ENCODE results near the gene LGR6.
"Not testable (repeated sequence)": the region's sequence is repeated elsewhere in the genome, so short reads cannot be mapped to it uniquely, and the experiment has no call there.

LGR6 gene

DNA sequence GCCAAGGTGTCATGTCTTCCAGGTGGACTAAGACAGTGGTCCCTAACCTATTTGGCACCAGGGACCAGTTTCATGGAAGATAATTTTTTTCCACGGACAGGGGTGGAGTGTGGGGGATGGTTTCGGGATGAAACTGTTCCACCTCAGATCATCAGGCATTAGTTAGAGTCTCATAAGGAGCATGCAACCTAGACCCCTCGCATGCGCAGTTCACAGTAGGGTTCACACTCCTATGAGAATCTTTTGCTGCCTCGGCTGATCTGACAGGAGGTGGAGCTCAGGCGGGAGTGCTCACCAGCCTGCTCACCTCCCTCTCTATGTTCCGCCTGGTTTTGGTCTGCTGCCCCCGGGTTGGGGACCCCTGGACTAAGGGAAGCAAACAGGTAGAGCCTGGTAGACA lies 30.9 kb downstream of the LGR6 start:
- DNase-seq: no peak

DNA sequence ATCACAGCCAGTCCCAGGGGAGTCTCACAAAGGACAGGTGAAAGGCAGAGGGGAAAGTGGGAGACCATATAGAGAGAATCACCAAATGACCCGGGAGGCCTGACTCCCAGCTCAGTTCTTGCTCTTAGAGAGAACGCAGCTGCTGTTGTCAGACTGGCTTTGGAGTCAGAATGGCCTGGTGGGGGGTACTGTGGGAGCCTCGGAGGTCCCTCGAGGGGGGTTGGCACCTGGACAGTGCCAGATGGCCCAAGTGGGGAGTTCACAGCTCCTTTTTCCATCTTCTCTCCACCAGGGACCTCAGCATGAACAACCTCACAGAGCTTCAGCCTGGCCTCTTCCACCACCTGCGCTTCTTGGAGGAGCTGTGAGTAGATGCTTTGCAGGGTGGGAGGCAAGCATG lies 31.5 kb downstream of the LGR6 start:
- no peak for DNase-seq

DNA sequence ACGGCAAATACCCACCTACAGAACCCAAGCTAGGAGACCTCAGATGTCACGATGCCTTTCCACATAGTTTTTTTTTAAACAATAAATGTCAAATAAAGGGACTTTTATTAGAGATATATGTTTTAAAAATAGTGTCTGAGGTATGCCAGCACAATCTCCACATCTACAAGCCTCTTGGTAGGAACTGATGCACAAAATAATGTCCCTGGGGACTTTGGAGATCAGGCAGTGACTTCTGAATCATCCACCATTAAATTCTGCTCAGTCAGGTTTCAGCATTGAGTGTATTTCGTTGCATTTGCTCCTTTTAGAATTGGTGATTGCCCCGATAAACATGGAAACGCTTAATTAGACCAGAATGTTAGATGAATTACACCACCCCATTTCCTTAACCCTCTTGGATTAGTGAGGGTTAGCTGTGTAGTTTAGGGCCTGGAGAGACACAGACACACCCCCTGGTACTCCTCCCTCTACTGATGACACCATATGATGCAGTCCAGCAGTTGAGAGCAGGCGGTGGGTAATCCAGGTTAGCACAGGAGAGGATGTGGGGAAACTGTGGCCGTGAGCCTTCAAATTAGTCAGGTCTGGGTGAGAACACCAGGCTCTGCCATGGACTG lies 33.6 kb downstream of the LGR6 start:
- no peak for DNase-seq

DNA sequence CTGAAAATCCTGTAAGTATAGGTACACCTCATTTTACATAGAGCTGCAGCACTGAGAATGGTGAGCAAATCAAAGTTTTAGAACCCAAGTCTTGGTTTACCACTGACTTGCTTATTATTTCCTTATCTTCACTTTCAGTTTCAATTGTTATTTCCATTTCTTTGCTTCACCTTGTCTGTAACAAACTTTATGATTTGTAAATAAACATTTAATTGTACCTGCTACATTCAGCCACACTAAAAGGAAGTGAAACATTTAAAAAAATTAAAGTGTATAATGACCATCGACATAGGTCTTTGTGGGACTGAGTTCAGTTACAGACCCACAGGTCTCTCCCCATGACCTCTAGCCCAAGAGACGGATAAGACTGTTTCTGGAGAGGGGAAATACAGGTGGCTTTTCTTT lies 34.4 kb downstream of the LGR6 start:
- DNase-seq: no peak

DNA sequence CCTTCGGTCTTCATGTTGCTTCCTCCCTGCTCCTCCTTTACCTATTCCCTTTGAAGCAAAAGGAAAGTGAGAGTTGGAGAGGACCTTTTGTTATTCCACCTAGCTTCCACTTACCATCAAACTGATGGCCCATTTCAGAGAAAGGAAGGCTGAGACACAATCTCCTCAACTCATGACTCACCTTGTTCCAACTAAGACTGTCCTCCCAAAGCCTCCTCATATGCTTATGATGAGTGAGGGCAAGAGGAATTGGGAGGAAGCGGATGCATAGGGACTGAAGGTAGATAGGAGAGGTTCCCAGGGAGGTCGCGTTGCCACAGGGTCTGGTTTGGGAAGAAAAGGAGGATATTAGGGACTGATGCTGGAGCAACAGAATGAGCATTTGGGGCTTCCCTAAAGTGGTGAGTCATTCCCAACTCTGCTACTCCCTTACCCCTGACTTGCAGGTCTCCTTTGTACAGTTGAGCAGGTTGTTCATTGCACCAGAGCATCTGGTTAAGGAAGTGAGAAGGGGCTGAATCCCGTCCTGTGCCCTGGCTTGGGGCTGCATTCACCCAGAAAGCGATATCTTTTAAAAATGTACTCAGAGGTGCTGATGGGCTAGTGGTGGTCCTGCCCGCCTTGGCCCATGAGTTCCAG lies 35.0 kb downstream of the LGR6 start:
- DNase-seq: no peak

DNA sequence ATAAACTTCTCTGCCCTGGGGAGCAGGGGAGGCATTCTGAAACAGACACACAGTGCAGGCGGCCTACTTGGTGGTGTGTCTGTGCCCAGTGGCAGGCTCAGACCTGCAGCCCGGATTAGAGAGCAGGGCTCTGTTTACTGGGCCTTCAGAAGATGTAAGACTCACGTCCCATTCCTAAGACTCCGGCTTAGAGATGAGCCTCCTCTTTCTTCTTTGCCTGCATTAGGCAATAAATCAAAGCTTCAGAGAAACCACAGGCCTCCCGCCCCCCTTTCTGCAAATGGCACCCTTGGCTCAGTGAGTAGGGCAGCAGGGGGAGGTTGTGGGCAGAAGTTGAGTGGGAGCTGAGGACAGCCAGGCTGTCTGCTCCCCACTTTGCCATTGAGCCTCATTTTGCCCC lies 35.8 kb downstream of the LGR6 start:
- DNase-seq: no peak

DNA sequence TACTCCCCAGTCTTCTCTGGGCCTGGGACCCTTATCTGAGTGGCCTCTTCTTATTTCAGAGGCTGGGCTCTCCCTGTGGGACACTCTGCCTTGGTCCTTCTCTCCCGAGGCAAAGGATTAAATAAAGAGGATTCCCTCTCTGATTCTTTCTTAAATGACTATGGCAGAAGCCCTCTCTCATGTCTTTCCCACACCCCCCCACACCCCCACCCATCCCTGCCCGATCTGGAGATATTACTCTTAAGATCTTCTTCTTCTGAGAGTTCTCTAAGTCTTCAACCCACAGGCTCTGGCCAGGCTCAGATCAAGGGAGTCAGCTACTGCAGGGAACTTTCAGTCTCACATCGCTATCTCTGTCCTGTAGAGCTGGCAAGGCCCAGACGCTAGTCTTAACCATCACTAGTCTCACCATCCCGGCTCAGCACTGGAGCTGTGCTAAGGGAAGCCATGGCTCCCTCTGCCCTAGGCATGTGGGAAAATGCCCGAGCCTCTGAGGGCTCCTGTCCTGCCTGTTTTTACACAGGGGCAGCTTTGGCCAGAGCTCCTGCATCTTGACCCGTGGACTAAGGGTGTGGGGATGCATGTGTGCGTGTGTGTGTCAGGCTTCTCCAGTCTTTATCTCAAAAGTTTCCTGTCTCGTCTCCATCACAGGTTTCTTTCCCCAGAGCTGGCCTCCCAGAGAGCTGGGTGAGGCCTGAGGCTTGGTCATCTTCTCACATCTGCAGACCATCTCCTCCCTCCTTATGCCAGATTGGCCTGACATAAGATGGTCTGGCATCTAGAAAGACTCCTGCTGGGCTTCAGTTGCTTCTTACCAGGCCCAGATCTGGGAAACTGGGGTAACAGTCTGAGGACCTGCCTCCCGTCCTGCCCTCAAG lies 36.7 kb downstream of the LGR6 start:
- no peak for DNase-seq

DNA sequence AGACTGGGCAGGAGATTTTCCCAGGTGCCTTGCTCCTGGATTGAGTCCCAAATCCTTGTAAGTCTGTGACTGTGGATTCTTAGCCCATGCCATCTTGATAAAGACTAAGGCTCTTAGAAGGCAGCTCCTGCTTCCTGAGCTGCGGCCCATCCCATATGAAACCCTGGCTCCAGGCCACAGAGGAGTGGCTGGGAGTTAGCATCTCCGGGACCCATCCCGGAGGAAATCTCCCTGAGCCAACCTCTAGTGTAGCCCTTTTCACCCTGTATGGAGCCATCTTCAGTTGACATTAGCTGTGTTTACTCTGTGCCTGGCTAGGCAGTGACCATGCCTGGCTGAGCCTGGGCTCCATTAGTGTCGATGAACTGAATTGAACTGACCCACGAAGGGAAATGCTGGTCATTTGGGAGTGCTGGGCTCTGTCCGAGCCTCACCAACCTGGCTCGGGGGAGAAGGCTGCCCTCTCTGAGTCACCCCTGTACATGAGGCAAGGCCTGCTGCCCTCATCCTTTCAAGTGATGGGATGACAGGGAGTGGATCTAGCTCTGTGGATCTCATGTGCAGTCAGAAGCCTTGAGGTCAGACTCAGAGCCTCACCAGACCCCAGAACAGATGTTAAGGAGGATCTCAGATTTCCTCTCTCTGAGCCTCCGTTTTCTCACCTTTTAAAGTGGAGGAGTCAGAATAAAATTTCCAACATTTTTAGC lies 37.5 kb downstream of the LGR6 start:
- DNase-seq: no peak

DNA sequence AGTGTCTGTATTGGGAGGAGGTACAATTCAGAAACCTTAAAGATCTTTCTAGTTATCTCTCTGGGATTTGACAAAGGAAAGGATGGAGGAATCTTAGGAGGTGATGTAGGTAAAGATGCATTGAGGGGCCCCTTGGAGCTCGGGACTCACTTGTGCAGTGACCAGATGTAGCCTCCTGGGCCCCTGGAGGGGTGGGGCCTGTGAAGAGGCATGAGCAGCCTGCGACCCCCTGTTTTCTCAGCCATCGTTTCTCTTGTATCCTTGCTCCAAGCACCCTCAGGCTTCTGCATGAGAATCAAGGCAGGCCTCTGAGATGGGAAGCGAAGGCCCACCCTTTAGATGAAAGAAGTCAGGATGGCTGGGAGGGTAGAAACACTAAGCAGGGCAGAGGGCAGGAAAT lies 39.6 kb downstream of the LGR6 start:
- no peak for DNase-seq

DNA sequence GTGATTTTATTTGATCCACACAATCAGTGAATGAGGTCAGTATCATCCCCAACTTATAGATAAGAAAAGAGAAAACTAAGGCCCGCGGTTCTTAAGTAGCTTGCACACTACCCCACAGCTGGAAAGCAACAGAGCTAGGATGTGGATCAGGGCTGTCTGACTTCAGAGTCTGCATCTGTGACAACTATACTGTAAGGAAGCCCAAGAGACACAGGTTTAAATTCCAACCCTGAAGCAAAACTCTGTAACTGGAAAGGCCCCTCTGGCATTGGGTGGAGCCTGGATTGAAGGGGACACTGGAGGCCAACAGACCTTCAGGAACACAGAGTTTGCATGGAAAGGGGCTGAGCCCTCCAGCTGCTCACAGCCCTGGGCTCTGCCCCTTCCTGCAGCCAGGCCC lies 40.2 kb downstream of the LGR6 start:
- DNase-seq: no peak

DNA sequence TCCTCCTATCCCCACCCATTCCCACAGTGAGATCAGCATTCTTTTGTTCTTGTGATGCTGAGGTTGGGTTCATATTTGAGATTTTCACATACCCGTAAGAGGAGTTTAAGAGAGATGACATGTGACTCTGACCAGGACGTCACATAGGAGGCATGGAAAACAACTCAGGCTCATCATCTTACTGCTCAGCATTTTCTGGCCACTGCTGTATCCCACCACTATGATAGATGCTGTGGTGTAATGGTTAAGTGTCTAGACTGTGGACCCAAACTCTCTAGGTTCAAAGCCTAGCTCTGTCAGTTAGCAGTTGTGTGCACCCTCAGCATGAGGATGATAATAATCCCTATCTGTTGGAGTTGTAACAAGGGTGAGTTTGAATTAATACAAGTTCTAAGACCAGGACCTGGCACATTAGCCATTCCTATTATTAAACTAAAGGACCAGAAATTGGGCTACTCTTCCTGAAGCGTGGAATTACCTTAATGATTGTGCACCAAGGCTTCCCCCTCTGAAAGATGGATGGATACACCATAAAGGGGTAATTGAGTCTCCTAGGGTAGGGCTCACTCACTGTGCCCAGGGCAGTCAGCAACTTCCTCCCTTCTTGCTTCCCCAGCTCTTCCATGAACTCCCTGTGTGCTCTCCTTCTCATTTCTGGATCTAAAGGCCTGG lies 40.9 kb downstream of the LGR6 start:
- no peak for DNase-seq

DNA sequence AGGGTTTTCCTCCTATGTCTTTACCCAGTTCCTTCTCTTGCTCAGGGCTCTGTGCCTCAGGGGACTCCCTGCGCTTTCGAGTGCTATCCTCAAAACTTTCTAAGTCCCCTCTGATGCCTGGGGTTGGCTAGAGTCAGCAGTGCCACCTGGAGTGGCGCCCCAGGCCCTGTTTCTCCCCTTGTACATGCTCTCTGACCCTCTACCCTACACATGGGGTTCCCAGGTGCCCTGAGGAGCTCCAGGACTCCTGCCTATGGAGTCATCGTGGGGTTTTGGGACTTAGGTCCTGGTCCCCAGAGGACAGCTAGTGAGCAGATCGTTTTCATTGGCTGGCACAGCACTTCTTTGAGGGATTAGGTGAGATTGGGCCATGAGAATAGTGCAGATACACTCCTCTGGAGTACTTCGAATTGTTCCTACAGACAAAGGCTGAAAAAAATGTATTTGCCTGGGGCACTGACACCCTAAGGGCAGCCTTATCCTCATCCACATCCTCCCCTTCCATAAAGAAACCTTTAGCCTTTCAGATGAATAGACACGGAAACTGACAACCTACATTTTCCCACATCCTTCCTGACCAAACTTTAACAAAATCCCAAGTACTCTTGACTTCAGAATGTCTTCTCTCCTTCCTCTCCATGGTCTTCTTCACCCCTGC lies 41.5 kb downstream of the LGR6 start:
- DNase-seq: no peak

DNA sequence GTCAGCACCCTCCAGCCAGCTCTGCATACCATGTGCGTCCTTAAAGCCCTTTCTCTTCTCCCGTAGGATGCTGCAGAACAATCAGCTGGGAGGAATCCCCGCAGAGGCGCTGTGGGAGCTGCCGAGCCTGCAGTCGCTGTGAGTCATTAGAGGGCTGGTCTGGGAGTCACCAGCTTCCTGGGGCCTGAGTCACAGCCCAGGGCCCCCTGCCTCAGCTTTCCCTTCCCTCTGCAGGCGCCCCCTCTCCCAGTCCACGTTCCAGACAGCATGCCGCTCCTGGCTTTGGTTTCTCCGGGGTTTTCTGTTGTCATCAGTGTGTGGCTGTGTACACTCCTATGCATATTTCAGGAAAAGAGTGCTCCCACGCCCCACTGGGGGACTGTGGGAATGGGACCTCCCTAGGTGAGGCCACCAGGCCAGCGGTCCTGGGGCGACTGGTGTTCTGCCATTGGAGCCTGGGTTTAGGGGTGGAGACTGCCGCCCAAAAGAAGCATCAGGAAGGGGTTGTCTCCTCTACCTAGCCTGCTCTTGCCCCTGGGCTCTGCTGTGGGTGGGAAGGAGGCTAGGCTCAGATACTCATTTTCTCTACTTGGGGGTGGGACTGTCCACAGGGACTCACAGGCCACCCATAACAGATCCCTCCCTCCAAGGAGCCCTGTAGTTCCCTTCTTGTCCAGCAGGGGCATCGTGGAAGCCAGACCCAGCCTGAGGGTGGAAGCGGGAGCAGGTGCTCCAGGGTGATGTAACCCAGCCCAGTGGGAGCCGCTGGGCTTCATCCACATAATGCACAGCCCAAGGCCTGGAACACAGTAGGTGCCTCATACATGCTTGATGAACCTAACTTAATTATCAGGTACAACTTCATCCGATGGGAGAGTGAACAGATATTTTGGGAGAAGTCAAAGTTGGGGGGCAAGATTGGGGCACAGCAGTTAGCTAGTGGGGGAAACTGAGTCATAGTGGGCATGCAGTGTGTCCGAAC lies 42.5 kb downstream of the LGR6 start:
- DNase-seq: peak; percentile 63

DNA sequence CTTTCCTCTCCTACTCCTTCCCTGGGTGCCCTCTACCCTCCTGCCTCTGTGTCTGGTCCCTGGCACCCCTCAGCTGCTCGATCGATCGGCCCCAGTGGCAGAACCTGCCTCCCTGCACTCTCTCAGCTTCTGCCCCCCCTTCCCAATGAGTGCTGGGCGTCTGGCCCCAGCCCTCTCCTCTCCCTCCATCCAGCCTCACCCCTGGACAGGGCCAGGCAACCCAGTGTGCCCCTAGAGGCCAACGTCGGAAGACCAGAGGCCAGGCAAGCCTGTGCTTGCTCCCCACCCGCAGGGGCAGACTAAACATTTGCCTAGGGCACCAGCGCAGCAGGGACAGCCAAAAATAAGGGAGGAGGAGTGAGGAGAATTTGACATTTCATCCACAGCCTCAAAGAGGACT lies 43.5 kb downstream of the LGR6 start:
- no peak for DNase-seq

DNA sequence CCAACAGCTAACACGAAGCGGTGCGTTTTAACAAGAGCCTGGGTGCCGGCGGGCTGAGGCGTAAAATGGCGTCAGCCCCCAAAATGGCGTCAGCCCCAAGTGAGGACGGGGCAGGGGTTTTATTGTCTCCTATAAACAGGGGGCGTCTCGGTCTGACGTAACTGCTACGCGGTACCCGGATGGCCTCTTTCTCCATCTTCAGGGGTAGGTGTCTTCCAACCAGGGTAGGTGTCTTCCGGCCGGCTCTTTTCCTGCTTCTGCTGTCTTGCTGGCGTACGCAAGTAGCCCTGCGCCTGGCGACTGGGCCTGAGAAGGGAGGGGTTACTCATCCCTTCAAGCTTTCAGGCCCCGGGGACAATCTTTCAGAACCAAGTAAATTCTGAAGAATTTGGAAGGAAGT lies 45.3 kb downstream of the LGR6 start:
- no peak for DNase-seq

DNA sequence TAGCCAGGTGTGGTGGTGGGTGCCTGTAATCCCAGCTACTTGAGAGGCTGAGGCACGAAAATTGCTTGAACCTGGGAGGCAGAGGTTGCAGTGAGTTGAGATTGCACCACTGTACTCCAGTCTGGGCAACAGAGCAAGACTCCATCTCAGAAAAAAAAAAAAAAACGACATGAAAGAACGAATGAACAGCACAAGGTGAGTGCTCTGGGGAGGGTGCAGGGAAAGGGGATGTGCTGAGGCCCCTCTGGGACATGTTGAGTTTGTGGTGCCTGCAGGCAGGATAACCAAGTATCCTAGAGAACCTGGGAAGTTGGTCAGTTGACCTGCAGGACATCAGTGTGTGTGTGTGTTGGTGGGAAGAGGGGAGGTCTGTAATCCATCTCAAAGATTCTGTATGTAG lies 46.6 kb downstream of the LGR6 start:
- not testable (repeated sequence) for DNase-seq

DNA sequence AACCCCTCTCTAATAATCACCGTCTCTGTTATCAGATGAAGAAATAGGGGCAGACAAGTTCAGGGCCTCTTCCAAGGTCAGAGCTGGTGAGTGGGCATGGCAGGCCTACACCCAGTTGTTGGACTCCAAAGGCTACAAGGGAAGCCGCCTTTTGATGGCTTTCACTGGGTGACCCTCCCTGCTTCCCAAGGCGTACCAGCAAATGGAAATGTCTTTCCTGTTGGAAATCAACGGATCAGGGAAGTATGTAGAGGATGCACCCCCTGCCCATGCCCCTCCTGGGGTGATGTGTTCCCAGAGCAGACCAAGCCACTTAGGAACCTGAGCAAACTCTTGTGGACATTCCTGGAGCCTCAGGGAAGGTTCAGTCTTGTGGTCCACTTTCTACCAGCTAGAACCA lies 47.4 kb downstream of the LGR6 start:
- no peak for DNase-seq

DNA sequence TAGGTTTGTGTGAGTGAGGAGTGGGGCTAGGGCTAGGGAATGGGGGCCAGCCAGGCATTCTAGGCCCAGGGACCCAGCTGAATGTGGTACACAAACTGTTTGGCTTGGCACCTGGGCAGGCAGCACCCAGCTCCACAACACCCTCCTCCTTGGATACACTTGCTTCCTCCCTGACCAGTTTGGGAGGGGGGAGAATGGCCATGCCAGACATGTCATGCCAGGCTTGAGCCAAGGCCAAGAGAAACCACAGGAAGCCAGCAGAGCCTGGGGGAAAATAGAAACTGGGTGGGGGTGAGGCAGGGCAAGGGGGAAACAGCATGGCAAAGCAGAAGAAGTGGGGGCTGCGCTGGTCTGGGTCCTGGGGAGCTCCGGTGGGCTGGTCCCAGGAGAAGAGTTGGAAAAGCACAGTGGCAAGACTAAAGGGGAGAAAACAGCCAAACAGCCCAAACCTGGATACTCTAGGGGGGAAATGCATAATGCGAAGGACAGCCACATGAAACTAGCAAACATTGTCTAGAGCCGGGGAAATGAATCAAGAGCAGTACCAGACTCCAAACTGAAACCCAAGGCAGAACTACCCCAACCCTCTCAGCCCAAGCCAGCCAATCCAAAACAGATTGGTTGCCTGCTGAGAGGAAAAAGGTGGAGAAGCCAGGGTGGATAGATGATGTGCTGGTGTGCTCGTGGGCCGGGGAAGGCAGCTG lies 47.9 kb downstream of the LGR6 start:
- no peak for DNase-seq

DNA sequence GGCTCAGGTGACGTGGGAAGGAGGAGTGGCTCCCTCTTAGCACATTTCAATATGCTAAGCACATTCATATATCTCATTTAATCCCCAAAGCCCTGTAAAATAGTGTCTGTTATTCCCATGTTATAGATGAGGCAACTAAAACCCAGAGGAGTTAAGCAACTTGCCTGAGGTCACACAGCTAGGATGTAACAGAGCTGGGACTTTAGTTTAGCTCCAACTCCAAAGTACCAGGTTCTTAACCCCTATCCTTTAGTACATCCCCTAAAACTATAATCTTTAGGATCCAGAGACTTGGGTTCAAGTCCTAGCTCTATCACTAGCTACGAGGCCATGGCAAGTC lies 48.5 kb downstream of the LGR6 start:
- no peak for DNase-seq

DNA sequence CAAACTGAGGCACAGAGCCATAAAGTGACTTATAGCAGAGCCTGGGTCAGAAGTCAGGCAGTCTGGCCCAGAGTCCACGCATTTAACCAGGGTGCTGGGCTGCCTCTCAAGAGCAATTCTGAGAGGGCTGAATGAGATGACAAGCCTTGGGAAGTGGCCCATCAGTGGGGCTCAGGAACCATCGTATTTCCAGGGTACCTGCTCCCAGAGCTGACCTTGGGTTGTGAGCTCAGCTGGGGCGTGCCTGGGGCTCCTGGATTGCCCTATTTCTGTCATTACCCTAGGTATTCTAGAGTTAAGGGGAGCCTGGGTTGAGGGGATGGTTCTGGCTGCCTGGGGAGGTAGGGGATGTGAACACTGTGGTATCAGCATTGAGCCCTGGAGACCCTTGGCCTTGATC lies 49.4 kb downstream of the LGR6 start:
- DNase-seq: no peak

DNA sequence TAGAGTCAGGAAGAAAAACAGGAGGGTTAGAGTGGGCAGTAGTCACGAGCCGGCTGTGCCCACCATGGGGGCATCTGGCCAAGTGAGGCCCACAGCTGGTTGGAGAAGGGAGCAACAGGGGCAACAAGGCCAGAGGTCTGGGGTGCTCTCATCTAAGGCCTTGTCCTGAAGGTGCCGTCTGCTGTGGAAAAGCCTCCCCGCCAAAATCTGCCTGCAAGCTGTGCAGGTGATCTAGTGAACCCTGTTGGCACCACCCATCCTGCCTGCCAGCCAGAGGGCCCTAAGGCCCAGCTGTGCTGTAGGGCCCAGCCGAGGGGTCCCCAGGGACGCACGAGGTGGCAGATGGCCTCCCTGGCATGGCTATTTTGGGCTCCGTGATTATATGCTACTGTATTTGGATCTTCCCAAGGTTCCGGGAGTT lies 51.3 kb downstream of the LGR6 start:
- no peak for DNase-seq
